ENCODE data around the gene PRDX2. TPM values are rescaled to one million over a fixed set of nuclear protein-coding genes. Genes with fewer than 3 reads are reported as not detected.

The PRDX2 gene
- total and polyA plus RNA-seq, 2 experiments from 2014 or later = 346 to 465 TPM

DNA sequence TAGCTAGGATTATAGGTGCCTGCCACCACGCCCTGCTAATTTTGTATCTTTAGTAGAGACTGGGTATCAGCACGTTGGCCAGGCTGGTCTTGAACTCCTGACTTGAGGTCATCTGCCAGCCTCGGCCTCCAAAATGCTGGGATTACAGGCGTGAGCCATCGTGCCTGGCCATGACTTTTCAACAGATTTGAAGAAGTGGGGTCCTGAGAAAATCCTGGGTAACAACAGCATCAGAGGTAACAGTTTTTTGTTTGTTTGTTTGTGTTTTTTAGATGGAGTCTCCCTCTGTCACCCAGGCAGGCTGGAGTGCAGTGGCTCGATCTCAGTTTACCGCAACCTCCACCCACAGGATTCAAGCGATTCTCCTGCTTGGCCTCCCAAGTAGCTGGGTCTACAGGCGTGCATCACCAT is 6.6 kb downstream of the PRDX2 start (continued):
- TF ChIP-seq, protein P1, sequence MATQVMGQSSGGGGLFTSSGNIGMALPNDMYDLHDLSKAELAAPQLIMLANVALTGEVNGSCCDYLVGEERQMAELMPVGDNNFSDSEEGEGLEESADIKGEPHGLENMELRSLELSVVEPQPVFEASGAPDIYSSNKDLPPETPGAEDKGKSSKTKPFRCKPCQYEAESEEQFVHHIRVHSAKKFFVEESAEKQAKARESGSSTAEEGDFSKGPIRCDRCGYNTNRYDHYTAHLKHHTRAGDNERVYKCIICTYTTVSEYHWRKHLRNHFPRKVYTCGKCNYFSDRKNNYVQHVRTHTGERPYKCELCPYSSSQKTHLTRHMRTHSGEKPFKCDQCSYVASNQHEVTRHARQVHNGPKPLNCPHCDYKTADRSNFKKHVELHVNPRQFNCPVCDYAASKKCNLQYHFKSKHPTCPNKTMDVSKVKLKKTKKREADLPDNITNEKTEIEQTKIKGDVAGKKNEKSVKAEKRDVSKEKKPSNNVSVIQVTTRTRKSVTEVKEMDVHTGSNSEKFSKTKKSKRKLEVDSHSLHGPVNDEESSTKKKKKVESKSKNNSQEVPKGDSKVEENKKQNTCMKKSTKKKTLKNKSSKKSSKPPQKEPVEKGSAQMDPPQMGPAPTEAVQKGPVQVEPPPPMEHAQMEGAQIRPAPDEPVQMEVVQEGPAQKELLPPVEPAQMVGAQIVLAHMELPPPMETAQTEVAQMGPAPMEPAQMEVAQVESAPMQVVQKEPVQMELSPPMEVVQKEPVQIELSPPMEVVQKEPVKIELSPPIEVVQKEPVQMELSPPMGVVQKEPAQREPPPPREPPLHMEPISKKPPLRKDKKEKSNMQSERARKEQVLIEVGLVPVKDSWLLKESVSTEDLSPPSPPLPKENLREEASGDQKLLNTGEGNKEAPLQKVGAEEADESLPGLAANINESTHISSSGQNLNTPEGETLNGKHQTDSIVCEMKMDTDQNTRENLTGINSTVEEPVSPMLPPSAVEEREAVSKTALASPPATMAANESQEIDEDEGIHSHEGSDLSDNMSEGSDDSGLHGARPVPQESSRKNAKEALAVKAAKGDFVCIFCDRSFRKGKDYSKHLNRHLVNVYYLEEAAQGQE (IDR thresholded peaks at IDR 0.05; ENCODE audit: unreplicated experiment) = no peak
- no peak for TF ChIP-seq ZNF114 (CRISPR knock-in tag; IDR thresholded peaks at IDR 0.05)
- TF ChIP-seq, protein P2, sequence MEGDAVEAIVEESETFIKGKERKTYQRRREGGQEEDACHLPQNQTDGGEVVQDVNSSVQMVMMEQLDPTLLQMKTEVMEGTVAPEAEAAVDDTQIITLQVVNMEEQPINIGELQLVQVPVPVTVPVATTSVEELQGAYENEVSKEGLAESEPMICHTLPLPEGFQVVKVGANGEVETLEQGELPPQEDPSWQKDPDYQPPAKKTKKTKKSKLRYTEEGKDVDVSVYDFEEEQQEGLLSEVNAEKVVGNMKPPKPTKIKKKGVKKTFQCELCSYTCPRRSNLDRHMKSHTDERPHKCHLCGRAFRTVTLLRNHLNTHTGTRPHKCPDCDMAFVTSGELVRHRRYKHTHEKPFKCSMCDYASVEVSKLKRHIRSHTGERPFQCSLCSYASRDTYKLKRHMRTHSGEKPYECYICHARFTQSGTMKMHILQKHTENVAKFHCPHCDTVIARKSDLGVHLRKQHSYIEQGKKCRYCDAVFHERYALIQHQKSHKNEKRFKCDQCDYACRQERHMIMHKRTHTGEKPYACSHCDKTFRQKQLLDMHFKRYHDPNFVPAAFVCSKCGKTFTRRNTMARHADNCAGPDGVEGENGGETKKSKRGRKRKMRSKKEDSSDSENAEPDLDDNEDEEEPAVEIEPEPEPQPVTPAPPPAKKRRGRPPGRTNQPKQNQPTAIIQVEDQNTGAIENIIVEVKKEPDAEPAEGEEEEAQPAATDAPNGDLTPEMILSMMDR (conservative IDR thresholded peaks at IDR 0.05; ENCODE audit: low read depth in 2 of 2) = no peak

DNA sequence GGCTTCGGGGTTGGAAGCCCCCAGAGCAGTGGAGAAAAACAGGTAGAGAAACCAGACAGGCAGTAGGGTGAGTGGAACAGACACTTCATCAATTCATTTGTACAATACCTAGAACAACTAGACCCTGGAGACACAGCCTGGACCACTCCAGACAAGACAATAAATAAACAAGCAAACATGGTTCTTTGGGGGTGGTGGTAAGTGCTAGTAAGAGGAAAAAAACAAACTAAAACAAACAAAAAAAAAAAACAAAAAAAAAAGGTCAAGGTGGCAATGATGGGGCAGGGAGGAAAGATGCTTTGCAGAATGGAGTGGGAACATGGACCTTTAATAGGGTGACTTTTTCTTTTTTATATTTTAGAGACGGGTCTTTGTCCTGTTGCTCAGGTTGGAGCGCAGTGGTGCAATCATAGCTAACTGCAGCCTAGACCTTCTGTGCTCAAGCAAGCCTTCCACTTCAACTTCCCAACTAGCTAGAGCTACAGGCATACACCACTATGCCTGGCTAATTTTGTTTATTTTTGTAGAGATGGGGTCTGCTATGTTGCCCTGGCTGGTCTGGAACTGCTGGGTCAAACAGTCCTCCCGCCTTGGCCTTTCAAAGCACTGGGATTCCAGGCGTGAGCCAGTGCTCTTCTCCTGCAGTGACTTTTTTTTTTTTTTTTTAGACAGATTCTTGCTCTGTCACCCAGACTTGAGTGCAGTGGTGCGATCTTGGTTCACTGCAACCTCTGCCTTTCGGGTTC is 7.2 kb downstream of the PRDX2 start:
- Histone ChIP-seq H3K4me1 (ENCODE audit: insufficient read depth) (peaks cover 27% of the 10 kb centered on the region), H3K4me2 (peak overlapping the region; percentile 96), H3F3A (replicated peaks; ENCODE audit: low read depth) (peaks cover 25% of the 10 kb centered on the region), H3K79me2 (replicated peaks; ENCODE audit: insufficient read depth) (no peaks in the 10 kb centered on the region), H3K36me3 (ENCODE audit: insufficient read depth) (peaks cover 3% of the 10 kb centered on the region; the same call in 1 of the 2 replicates), H3K4me3 (peak overlapping the region; percentile 83), H3K27me3 (ENCODE audit: insufficient read depth) (peaks cover 27% of the 10 kb centered on the region), H2AFZ (peak overlapping the region; percentile 43; the same call in 1 of the 2 replicates), H3K27ac (ENCODE audit: low read depth) (0 out of 2 replicates have a peak overlapping the region, but pooled peaks have one; percentile 78), H3K9me2 (ENCODE audit: insufficient read depth) (no peaks in the 10 kb centered on the region), H4K20me1 (replicated peaks; ENCODE audit: insufficient read depth) (no peaks in the 10 kb centered on the region)
- Mint-ChIP-seq H3K4me3 (peak overlapping the region; percentile 72), H3K36me3 (ENCODE audit: low read depth) (peaks cover 32% of the 10 kb centered on the region), H3K9me3 (peaks cover 3% of the 10 kb centered on the region; the same call in 2 of the 3 replicates), H3K27me3 (ENCODE audit: insufficient read depth, low read depth, poor library complexity) (peaks cover 38% of the 10 kb centered on the region), H3K4me1 (peaks cover 24% of the 10 kb centered on the region), H3K27ac (peak overlapping the region; percentile 80; the same call in 1 of the 2 replicates)
- ATAC-seq (no peak), DNase-seq (ENCODE audit: low spot score) (no peak)
- no peak for TF ChIP-seq JUNB (IDR thresholded peaks at IDR 0.05; ENCODE audit: unreplicated experiment)
- no peak for TF ChIP-seq ZNF114 (CRISPR knock-in tag; IDR thresholded peaks at IDR 0.05)
- no peak for TF ChIP-seq POLR2AphosphoS5 (IDR thresholded peaks at IDR 0.05; ENCODE audit: low read depth)
- TF ChIP-seq, protein P3, sequence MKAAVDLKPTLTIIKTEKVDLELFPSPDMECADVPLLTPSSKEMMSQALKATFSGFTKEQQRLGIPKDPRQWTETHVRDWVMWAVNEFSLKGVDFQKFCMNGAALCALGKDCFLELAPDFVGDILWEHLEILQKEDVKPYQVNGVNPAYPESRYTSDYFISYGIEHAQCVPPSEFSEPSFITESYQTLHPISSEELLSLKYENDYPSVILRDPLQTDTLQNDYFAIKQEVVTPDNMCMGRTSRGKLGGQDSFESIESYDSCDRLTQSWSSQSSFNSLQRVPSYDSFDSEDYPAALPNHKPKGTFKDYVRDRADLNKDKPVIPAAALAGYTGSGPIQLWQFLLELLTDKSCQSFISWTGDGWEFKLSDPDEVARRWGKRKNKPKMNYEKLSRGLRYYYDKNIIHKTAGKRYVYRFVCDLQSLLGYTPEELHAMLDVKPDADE (IDR thresholded peaks at IDR 0.05) = no peak
- TF ChIP-seq NANOG (IDR thresholded peaks at IDR 0.05; ENCODE audit: borderline replicate concordance) = no peak
- no peak for TF ChIP-seq EZH2phosphoT487 (IDR thresholded peaks at IDR 0.05; ENCODE audit: unreplicated experiment)
- no peak for TF ChIP-seq ZNF331 (CRISPR knock-in tag; IDR thresholded peaks at IDR 0.05; ENCODE audit: low read depth)
- no peak for TF ChIP-seq EZH2 (IDR thresholded peaks at IDR 0.05; ENCODE audit: low read depth, unreplicated experiment)
- TF ChIP-seq, protein P1 (IDR thresholded peaks at IDR 0.05; ENCODE audit: unreplicated experiment) = no peak
- TF ChIP-seq, protein P2 (conservative IDR thresholded peaks at IDR 0.05; ENCODE audit: low read depth in 2 of 2) = no peak
